SJCRH30 (cell line): ENCODE results near the gene TRIM72. TPM values are rescaled to one million over a fixed set of nuclear protein-coding genes. Genes with fewer than 3 reads are reported as not detected.

Source experiments
- DNase-seq, 2 experiments: peaks; one replicate each; pipeline ENCODE4 v3.0.0-alpha.2; 2015 to 2020
- H3K27ac ChIP-seq: fragments of 250-450 bp; sonication (Bioruptor Pico); 2 replicates; pipeline ENCODE4 v1.5.1; 2020; ENCODE audit warnings: mild to moderate bottlenecking, moderate library complexity
- H3K27me3 ChIP-seq: fragments of 250-450 bp; sonication (Bioruptor Pico); 2 replicates; pipeline ENCODE4 v1.5.1; 2020; ENCODE audit warnings: mild to moderate bottlenecking, moderate library complexity
- H3K36me3 ChIP-seq: fragments of 250-450 bp; sonication (Bioruptor Pico); 2 replicates; pipeline ENCODE4 v1.5.1; 2020; ENCODE audit warnings: mild to moderate bottlenecking, moderate library complexity
- H3K4me1 ChIP-seq: fragments of 250-450 bp; sonication (Bioruptor Pico); 2 replicates; pipeline ENCODE4 v1.5.1; 2020; ENCODE audit warnings: mild to moderate bottlenecking, moderate library complexity
- H3K4me3 ChIP-seq: fragments of 250-450 bp; sonication (Bioruptor Pico); 2 replicates; pipeline ENCODE4 v1.5.1; 2020; ENCODE audit warnings: mild to moderate bottlenecking, moderate library complexity
- H3K9me3 ChIP-seq: fragments of 250-450 bp; sonication (Bioruptor Pico); replicated peaks from 2 replicates; pipeline ENCODE4 v1.5.1; 2020; ENCODE audit warnings: mild to moderate bottlenecking, moderate library complexity
- total RNA-seq: library from RNA; depleted of rRNA; stranded (reverse); fragments of >200 nt; shearing (Covaris generic); gene quantifications from 2 replicates; pipeline ENCODE4 v1.2.3, GENCODE V29; 2014

The TRIM72 gene
- total RNA-seq, 1 experiment from 2014 or later = 32.5 TPM

DNA sequence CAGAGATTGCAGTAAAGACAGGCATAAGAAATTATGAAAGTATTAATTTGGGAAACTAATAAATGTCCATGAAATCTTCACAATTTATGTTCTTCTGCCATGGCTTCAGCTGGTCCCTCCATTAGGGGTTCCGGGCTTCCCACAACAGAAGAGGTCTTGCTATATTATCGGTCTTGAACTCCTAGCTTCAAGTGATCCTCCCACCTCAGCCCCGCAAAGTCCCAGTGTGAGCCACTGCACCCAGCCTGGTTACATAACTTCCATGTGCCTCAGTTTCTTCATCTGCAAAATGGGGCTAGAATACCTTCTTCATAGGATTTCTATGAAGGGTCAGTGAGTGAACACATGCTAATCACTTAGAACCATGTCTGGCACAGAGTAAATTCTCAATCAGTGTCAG lies 32.4 kb downstream of the TRIM72 start:
- Histone ChIP-seq H3K27me3 (no peaks in the 10 kb centered on the region), H3K4me3 (no peak overlapping the region), H3K9me3 (no peaks in the 10 kb centered on the region), H3K4me1 (0 out of 2 replicates have a peak, but pooled peaks cover 4% of the 10 kb centered on the region), H3K36me3 (no peaks in the 10 kb centered on the region), H3K27ac (no peak overlapping the region)
- DNase-seq = no peak

DNA sequence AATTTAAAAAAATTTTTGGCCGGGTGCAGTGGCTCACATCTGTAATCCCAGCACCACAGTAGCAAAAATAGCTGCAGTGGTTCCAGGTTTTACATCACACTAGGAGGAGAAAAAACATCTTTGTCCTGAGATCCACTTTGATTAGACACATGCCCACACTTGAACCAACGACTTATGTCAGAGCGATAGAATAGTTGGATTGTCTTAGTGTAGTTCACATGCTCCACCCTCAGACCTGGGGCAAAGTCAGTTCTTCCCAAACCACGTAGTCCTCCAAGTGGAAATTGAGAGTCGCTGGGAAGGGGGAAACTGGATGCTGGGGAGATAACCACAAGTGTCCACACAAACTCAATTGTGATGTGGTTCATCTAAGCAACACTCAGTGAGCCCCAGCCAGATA lies 34.4 kb downstream of the TRIM72 start:
- Histone ChIP-seq H3K9me3 (no peaks in the 10 kb centered on the region), H3K27ac (no peak overlapping the region), H3K36me3 (no peaks in the 10 kb centered on the region), H3K4me3 (no peak overlapping the region), H3K27me3 (no peaks in the 10 kb centered on the region), H3K4me1 (no peaks in the 10 kb centered on the region)
- no peak for DNase-seq

DNA sequence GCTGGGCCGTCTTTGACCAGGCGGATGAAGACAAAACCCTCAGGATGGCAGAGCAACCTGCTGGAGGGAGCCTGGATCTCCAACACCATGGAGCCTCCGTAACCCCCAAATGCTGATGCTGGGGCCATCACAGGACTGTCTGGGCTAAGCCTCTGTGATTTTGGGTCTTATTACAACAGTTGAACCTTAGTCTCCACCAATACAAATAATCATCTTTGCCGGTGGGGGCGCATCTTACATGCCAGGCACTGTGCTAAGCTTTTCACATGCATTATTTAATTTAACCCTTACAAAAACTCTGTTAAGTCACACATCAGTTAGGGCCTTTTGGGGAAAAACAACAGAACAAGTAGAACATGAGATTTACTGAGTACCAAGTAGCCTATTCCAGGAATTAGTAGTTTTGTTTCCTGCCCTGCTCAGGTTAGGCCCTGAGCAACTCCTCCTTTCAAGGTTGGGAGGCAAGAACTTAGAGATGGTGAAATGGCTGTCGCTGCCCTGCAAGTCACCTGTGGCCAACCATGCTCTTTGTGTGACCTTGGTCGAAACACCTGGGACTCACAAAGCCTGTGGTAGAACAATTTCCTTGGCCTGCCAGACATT lies 37.0 kb downstream of the TRIM72 start:
- Histone ChIP-seq H3K27me3 (no peaks in the 10 kb centered on the region), H3K9me3 (no peaks in the 10 kb centered on the region), H3K36me3 (no peaks in the 10 kb centered on the region), H3K4me3 (no peak overlapping the region), H3K27ac (no peak overlapping the region), H3K4me1 (no peaks in the 10 kb centered on the region)
- DNase-seq = no peak

DNA sequence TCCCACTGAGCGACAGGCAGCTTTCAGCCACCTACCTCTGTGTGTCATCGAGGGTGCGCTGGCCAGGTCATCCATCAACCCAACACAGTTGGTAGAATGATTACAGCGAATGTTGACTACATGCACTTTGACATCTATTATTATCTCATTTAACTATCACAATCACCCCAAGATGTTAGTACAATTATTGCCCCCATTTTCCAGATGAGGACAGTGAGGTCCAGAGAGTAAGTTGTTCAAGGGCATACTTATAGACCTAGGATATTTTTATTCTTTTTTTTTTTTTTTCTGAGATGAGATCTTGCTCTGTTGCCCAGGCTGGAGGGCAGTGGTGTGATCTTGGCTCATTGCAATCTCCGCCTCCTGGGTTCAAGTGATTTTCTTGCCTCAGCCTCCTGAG lies 37.5 kb downstream of the TRIM72 start:
- Histone ChIP-seq H3K9me3 (no peaks in the 10 kb centered on the region), H3K27ac (no peak overlapping the region), H3K36me3 (no peaks in the 10 kb centered on the region), H3K4me3 (no peak overlapping the region), H3K27me3 (no peaks in the 10 kb centered on the region), H3K4me1 (no peaks in the 10 kb centered on the region)
- no peak for DNase-seq

DNA sequence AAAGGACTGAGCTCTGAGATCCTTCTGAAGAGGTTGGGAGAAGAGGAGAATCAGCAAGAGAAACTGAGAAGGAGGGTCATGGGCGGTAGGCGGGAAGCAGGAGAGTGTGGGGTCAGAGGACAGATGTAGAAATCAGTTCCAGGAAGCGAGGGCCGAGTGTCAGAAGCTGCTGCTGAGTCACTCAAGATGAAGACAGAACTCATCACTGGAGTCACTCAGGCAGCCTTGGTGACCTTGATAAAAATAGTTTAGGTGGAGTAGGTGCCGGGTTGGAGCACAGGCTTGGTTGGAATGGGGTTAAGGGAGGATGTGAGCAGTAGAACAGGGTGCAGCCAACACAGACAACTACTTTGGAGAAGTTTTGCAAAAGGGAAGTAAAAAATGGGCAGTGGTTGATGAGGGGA lies 39.7 kb downstream of the TRIM72 start:
- no peaks in the 10 kb centered on the region for H3K4me1 ChIP-seq
- no peaks in the 10 kb centered on the region for H3K9me3 ChIP-seq
- H3K4me3 ChIP-seq = no peak overlapping the region
- no peak overlapping the region for H3K27ac ChIP-seq
- H3K27me3 ChIP-seq = no peaks in the 10 kb centered on the region
- H3K36me3 ChIP-seq = no peaks in the 10 kb centered on the region
- no peak for DNase-seq

DNA sequence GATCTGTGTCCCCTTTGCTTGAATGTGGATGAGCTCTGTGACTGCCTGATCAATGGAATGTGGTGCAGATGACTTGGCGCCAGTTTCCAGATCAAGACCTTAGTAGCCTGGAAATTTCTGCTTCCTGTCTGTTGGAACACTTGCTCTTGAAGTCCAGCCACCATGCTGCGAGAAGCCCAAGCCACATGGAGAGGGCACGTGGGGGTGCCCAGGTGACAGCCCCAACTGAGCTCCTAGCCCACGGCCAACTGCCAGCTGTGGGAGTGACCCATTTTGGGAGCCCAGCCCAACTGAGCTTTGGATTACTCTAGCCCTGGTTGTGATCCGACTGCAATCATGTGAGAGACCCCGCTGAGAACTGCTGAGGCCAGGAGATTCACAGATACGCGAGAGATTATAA lies 42.5 kb downstream of the TRIM72 start:
- Histone ChIP-seq H3K4me1 (no peaks in the 10 kb centered on the region), H3K36me3 (no peaks in the 10 kb centered on the region), H3K4me3 (no peak overlapping the region), H3K27me3 (0 out of 2 replicates have a peak, but pooled peaks cover 7% of the 10 kb centered on the region), H3K27ac (no peak overlapping the region), H3K9me3 (no peaks in the 10 kb centered on the region)
- no peak for DNase-seq

DNA sequence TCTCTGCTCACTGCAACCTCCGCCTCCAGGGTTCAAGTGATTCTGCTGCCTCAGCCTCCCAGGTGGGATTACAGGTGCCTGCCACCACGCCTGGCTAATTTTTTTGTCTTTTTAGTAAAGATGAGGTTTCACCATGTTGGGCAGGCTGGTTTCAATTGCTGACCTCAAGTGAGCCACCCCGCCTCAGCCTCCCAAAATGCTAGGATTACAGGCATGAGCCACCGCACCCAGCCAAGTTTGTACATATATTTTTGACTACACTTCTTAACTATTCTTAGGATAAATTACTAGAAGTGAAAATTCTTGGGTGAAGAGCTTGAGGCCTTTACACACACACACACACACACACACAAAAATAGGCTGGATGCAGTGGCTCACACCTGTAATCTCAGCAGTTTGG lies 44.4 kb downstream of the TRIM72 start:
- no peak for DNase-seq
- Histone ChIP-seq H3K4me3 (no peak overlapping the region), H3K4me1 (no peaks in the 10 kb centered on the region), H3K36me3 (no peaks in the 10 kb centered on the region), H3K27ac (no peak overlapping the region), H3K27me3 (0 out of 2 replicates have a peak, but pooled peaks cover 7% of the 10 kb centered on the region), H3K9me3 (no peaks in the 10 kb centered on the region)

DNA sequence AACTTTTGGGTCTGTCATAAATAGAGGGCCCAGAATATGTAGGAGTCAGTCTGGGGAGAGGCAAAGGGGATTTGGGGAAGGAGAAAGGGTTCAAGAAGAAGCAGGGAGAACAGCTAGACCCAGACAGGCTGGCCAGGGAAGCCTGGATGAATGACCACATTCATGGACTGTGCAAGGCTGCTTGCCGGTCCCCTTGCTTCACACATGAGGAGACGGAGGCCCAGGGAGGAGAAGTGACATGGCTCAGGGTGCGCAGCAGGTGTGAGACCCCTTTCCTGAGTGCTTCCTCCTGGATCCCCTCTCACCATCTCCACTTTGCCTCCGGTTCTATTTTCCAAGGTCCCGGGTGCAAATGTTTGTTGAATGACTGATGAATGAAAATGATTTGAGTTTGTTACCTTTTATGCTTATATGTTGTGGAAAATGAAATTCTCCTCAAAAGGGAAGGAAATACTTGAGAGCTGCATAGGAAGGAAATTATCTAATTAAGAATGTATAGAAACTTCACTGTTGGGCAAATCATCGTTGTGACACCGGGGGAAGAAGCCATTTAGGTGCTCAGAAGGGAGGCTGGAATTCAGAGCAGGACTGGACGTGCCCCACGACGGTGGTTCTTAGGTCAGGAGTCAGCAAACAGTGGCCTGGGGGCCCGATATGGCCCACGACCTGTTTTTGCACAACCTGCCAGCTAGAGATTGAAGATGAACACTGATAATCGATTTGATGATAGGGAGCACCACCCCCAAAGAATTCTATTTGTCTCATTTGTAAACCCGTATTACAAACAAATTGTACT lies 46.4 kb downstream of the TRIM72 start:
- Histone ChIP-seq H3K9me3 (no peaks in the 10 kb centered on the region), H3K36me3 (no peaks in the 10 kb centered on the region), H3K4me3 (no peak overlapping the region), H3K4me1 (no peaks in the 10 kb centered on the region), H3K27ac (no peak overlapping the region), H3K27me3 (0 out of 2 replicates have a peak, but pooled peaks cover 7% of the 10 kb centered on the region)
- DNase-seq = no peak

DNA sequence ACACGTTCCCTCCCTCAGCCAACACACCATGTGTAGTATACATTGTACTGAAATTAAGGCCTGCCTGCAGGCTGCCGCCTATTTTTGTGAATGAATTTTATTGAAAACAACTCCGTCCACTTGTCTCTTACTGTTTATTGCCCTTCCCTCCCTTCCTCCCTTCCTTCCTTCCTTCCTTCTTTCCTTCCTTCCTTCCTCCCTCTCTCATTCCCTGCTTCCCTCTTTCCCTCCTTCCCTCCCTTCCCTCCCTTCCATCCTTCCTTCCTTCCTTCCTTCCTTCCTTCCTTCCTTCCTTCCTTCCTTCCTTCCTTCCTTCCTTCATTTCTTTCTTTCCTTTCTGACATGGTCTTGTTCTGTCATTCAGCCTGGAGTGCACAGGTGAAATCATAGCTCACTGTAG lies 48.2 kb downstream of the TRIM72 start:
- Histone ChIP-seq H3K4me3 (no peak overlapping the region), H3K36me3 (no peaks in the 10 kb centered on the region), H3K4me1 (no peaks in the 10 kb centered on the region), H3K27me3 (0 out of 2 replicates have a peak, but pooled peaks cover 7% of the 10 kb centered on the region), H3K9me3 (no peaks in the 10 kb centered on the region), H3K27ac (no peak overlapping the region)
- DNase-seq = no peak

DNA sequence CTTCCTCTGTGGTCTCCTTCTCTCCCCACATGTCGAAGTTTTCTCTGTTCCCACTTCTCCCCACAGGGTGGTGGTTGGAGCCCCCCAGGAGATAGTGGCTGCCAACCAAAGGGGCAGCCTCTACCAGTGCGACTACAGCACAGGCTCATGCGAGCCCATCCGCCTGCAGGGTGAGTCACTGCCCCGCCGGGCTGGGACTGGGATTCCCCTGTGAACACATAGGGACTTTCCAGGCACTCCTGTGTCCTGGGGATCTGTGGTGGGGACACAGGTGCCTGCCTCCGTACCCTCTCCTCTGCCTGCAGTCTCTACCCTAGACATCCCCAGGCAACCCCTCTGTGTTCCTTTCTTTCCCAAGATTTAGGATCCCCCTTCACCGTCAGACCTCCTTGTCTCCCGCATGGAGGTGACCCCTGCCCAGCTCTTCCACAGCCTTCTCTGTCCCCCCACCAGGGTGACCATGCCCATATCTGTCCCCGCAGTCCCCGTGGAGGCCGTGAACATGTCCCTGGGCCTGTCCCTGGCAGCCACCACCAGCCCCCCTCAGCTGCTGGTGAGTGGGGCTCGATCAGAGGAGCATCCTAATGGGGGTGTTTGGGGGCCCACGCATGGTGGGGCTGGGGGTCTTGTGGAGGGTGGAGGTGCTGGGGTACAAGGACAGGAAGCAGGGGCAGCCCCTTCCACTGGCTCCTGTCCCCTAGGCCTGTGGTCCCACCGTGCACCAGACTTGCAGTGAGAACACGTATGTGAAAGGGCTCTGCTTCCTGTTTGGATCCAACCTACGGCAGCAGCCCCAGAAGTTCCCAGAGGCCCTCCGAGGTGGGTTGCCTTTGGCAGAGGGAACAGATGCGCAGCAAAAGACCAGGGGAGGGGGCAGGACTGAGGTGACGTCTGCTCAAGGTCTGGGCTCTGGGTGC lies 51.7 kb downstream of the TRIM72 start:
- Histone ChIP-seq H3K36me3 (no peaks in the 10 kb centered on the region), H3K9me3 (no peaks in the 10 kb centered on the region), H3K27ac (no peak overlapping the region), H3K4me3 (no peak overlapping the region), H3K27me3 (0 out of 2 replicates have a peak, but pooled peaks cover 3% of the 10 kb centered on the region), H3K4me1 (no peaks in the 10 kb centered on the region)
- DNase-seq = no peak

DNA sequence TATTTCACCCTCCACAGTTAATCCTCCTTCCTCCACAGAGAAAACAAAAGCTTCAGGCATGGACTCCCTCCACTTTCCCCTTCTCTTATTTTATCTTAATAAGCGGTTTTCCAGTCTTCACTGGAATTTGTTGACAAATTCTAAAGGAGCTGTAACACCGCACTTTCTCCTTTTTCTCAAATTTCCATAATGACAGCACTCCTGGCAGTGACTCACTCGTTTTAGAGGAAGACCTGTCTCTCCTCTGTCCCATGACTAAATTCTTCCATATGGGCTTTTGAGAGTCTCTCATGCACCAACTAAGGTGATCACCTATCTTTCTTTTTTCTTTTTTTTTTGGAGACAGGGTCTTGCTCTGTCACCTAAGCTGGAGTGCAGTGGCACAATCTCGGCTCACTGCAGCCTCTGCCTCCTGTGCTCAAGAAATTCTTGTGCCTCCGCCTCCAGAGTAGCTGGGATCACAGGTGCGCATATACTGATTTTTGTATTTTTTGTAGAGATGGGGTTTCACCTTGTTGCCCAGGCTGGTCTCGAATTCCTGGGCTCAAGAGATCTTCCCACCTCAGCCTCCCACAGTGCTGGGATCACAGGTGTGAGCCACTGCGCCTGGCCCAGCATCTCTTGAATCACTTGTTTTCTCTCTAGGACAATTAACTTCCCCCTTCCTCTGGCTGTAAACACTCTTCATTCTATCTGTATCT lies 53.6 kb downstream of the TRIM72 start:
- no peaks in the 10 kb centered on the region for H3K9me3 ChIP-seq
- H3K27me3 ChIP-seq = no peaks in the 10 kb centered on the region
- no peak overlapping the region for H3K4me3 ChIP-seq
- H3K4me1 ChIP-seq = no peaks in the 10 kb centered on the region
- no peak for DNase-seq
- H3K27ac ChIP-seq = no peak overlapping the region
- no peaks in the 10 kb centered on the region for H3K36me3 ChIP-seq

DNA sequence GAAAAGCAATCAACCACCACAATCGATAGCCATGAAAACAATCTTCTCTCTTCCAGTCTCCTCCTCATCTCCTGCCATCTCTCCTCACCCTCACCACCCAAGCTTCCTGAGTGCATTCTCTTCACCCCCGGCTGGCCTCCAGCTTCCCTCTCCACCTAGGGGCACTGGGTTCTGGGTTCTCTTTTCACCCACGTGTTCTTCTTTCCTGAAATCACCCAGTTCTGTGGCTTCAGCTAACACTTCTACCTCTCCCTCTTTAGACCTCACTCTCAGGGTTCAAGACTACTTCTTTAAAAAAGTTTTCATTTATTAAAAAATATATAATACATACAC lies 54.1 kb downstream of the TRIM72 start:
- DNase-seq = no peak

DNA sequence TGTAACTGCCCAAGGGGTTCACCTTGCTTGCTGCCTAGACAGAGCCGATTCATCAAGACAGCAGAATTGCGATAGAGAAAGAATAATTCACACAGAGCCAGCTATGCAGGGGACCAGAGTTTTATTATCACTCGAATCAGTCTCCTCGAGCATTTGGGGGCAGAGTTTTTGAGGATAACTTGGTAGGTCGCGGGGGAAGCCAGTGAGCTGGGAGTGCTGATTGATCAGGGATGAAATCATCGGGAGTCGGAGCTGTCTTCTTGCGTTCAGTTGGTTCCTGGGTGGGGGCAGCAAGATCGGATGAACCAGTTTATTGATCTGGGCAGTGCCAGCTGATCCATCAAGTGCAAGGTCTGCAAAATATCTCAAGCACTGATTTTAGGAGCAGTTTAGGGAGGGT lies 55.0 kb downstream of the TRIM72 start:
- H3K9me3 ChIP-seq = no peaks in the 10 kb centered on the region
- DNase-seq = no peak
- no peaks in the 10 kb centered on the region for H3K36me3 ChIP-seq
- H3K4me3 ChIP-seq = no peak overlapping the region
- no peak overlapping the region for H3K27ac ChIP-seq
- H3K4me1 ChIP-seq = no peaks in the 10 kb centered on the region
- no peaks in the 10 kb centered on the region for H3K27me3 ChIP-seq

More for the DNA sequence above, 54.1 kb downstream of the TRIM72 start:
- no peaks in the 10 kb centered on the region for H3K9me3 ChIP-seq
- H3K4me3 ChIP-seq = no peak overlapping the region
- H3K4me1 ChIP-seq = no peaks in the 10 kb centered on the region
- no peak overlapping the region for H3K27ac ChIP-seq
- no peaks in the 10 kb centered on the region for H3K27me3 ChIP-seq
- no peaks in the 10 kb centered on the region for H3K36me3 ChIP-seq

DNA sequence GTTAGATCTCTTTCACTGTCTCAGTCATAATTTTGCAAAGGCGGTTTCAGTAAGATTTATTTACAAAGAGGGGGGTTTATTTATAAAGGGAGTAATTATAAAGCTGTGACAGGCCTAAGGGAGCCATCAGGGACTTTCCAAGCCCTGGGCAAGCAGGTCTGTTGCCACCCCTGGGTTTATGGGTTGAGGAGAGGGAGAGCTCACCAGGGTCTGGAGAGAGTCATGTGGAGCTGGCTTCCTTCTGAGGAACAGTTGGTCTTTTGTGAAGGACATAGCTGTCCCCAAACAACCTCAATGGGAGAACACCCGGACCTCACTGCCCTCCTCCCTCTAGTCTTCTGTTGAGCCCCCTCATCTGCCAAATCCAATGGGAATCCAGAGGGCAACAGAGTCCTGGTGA lies 55.6 kb downstream of the TRIM72 start:
- Histone ChIP-seq H3K27ac (no peak overlapping the region), H3K36me3 (no peaks in the 10 kb centered on the region), H3K4me1 (no peaks in the 10 kb centered on the region), H3K4me3 (no peak overlapping the region), H3K9me3 (no peaks in the 10 kb centered on the region), H3K27me3 (no peaks in the 10 kb centered on the region)
- DNase-seq = no peak
